Lung (tissue), 12 donors: Measurements from ENCODE around the gene PTPRN2. TPM values are rescaled to one million over a fixed set of nuclear protein-coding genes. Genes with fewer than 3 reads are reported as not detected.

Source experiments
- ATAC-seq: fragments of 200-7000 bp; cut with Tn5 transposase; one replicate; pipeline ENCODE4 v1.9.1; 2020; ENCODE audit warnings: moderate number of reproducible peaks; ENCODE audit not compliant: insufficient read depth, low FRiP score
- DNase-seq, 3 donors: peaks; one replicate each; pipeline ENCODE4 v3.0.0-alpha.2; 2013 to 2017
- H3K27ac ChIP-seq, 2 donors: one replicate each; pipeline ENCODE4 v1.5.1; 2013; ENCODE audit warnings: mild to moderate bottlenecking in 2 of 2, moderate library complexity in 2 of 2, control low read depth in 1 of 2, inconsistent platforms in 1 of 2, low read depth in 1 of 2, low read length in 1 of 2
- H3K27me3 ChIP-seq, 3 donors: one replicate each; pipeline ENCODE4 v1.5.1; 2013; ENCODE audit warnings: low read length in 2 of 3; ENCODE audit not compliant: control insufficient read depth in 3 of 3, insufficient read depth in 3 of 3
- H3K36me3 ChIP-seq, 4 donors: one replicate each; pipeline ENCODE4 v1.5.1; 2013; ENCODE audit warnings: low read length in 4 of 4, mild to moderate bottlenecking in 1 of 4, moderate library complexity in 1 of 4; ENCODE audit not compliant: control insufficient read depth in 4 of 4, insufficient read depth in 4 of 4
- H3K4me1 ChIP-seq, 5 donors: one replicate each; pipeline ENCODE4 v1.5.1; 2013; ENCODE audit warnings: low read length in 5 of 5, mild to moderate bottlenecking in 2 of 5, moderate library complexity in 1 of 5; ENCODE audit not compliant: control insufficient read depth in 5 of 5, insufficient read depth in 5 of 5
- H3K4me3 ChIP-seq: one replicate; pipeline ENCODE4 v1.5.1; 2013; ENCODE audit warnings: mild to moderate bottlenecking, control low read depth, moderate library complexity
- H3K9ac ChIP-seq, 2 donors: one replicate each; pipeline ENCODE4 v1.5.1; 2013; ENCODE audit warnings: low read length in 2 of 2, control low read depth in 1 of 2; ENCODE audit not compliant: insufficient read depth in 1 of 2
- H3K9me3 ChIP-seq, 4 donors: one replicate each; pipeline ENCODE4 v1.5.1; 2013; ENCODE audit warnings: low read length in 3 of 4, mild to moderate bottlenecking in 1 of 4, moderate library complexity in 1 of 4; ENCODE audit not compliant: control insufficient read depth in 4 of 4, insufficient read depth in 3 of 4
- CTCF ChIP-seq: IDR thresholded peaks from 2 replicates; pipeline ENCODE4 v1.5.1; 2012; ENCODE audit warnings: mild to moderate bottlenecking; ENCODE audit errors: control extremely low read depth, extremely low read depth
- WGBS, 2 donors: extraction: QIAGEN DNeasy Blood & Tissue Kit; methylation state at CpG; one replicate each; pipeline ENCODE4 v1.1.7; 2013; 5-methylcytosine and 5-hydroxymethylcytosine counted together
- polyA plus RNA-seq, 2 donors: library from polyadenylated mRNA; stranded (reverse); fragments of 200-250 nt; gene quantifications; one replicate each; pipeline ENCODE4 v1.2.1, GENCODE V29; 2013
- total RNA-seq, 2 donors: library from RNA; depleted of rRNA in 1 of 2; stranded (reverse); fragments of >200 nt in 1 of 2; gene quantifications; one replicate each; pipeline ENCODE4 v1.2.1, GENCODE V29; 2014 to 2021
- donor health status: control.
- donor health status: control.
- donor health status: Bipolar disorder and iron deficiency.
- donor health status: healthy.
- donor health status: DM: yes; HTN: yes; CAD: no.

PTPRN2 gene
- total and polyA plus RNA-seq, 4 donors = 2.1 to 7.4 (median 4.4) TPM

DNA sequence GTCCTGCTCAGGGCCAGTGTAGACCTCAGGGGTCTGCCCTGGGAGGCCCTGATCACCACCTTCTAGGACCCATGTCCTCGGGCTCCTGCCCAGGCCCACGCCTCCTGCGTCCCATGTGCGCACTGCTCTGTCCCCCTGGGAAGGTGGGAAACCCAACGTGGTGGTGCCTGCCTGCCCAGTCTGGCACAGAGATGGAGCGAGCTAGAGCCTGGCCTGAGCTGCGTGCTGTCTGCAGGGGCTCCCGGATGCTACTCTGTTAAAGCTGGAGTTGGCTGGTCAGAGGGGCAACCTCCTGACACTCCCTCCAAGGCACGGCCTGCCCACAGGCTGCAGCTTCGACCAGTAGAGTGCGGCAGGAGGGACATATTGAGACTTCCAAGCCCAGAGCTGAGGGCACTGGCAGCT is 1079.1 kb downstream of the PTPRN2 start:
- TF ChIP-seq CTCF = no peak
- DNase-seq (no peak), ATAC-seq (no peak)

GRCh38 chr7:157507987-157508386 is 1079.6 kb downstream of the PTPRN2 start:
- no peak for ATAC-seq

More for the DNA sequence above, 1079.1 kb downstream of the PTPRN2 start:
- H3K27me3 ChIP-seq = peaks cover 0 to 3% (median 0%) of the 10 kb centered on the region in 3 donors
- H3K27ac ChIP-seq = no peak overlapping the region
- peaks cover 0 to 9% (median 0%) of the 10 kb centered on the region in 4 donors for H3K9me3 ChIP-seq
- H3K4me3 ChIP-seq = no peak overlapping the region
- no peak overlapping the region for H3K9ac ChIP-seq
- 86 to 92% methylated on average over 11 of the region's 11 CpGs for WGBS, 2 donors
- no peaks in the 10 kb centered on the region for H3K36me3 ChIP-seq
- H3K4me1 ChIP-seq = no peaks in the 10 kb centered on the region

DNA sequence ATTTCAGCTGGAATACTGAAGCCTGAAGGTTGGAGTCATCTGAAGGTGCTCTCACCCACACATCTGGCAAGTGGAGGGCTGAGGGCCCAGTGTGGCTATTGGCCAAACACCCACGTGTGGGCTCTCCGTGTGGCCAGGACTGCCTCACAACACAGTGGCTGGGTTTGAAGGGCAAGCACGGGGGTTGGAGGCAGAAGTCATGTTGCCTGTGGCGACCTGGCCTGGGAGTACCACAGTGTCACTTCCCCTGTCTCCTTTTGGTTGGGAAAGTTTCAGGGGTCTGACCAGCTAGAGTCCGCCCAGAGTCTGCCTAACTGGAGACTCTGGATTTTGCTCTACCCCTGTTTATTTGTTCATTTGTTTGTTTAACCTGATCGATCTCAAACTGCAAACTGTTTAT is 1081.4 kb downstream of the PTPRN2 start:
- no peak overlapping the region for H3K9ac ChIP-seq
- no peak for DNase-seq
- H3K4me1 ChIP-seq = peaks cover 0 to 3% (median 0%) of the 10 kb centered on the region in 5 donors
- no peak for TF ChIP-seq CTCF
- no peak overlapping the region for H3K27ac ChIP-seq
- ATAC-seq = no peak
- WGBS, 2 donors = 89 to 95% methylated on average over 6 of the region's 6 CpGs
- H3K27me3 ChIP-seq = peaks cover 0 to 3% (median 0%) of the 10 kb centered on the region in 3 donors
- H3K36me3 ChIP-seq = no peaks in the 10 kb centered on the region
- no peak overlapping the region for H3K4me3 ChIP-seq
- H3K9me3 ChIP-seq = peaks cover 0 to 9% (median 0%) of the 10 kb centered on the region in 4 donors

More at GRCh38 chr7:157507987-157508386, 1079.6 kb downstream of the PTPRN2 start:
- H3K27ac ChIP-seq = no peak overlapping the region
- no peak overlapping the region for H3K4me3 ChIP-seq
- H3K4me1 ChIP-seq = no peaks in the 10 kb centered on the region
- H3K9ac ChIP-seq = no peak overlapping the region
- TF ChIP-seq CTCF = no peak
- peaks cover 0 to 3% (median 0%) of the 10 kb centered on the region in 3 donors for H3K27me3 ChIP-seq
- no peaks in the 10 kb centered on the region for H3K36me3 ChIP-seq
- H3K9me3 ChIP-seq = peaks cover 0 to 5% (median 0%) of the 10 kb centered on the region in 4 donors
- DNase-seq = no peak
- 35 to 52% methylated on average over 5 of the region's 5 CpGs for WGBS, 2 donors

DNA sequence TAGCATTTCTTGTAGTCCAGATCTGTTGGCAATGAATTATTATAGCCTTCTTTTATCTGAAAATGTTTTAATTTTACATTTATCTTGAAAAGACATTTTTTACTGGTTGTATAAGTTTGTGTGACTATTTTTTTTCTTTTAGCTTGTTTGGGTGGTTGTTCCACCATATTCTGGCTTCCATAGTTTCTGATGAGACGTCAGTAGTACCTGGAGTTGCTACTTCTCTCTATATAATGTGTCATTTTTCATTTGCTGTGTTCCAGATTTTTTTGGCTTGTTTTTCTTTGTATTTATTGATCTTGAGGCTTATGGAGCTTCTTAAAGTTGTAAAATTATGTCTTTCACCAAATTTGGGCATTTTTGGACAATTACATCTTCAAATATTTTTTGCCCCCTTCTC is 1082.0 kb downstream of the PTPRN2 start:
- 89 to 93% methylated on average over 1 of the region's 1 CpG for WGBS, 2 donors

More for the DNA sequence above, 1082.0 kb downstream of the PTPRN2 start:
- Histone ChIP-seq H3K36me3 (no peaks in the 10 kb centered on the region), H3K27me3 (peaks cover 0 to 3% (median 0%) of the 10 kb centered on the region in 3 donors), H3K4me1 (peaks cover 0 to 3% (median 0%) of the 10 kb centered on the region in 5 donors), H3K9ac (no peak overlapping the region), H3K27ac (no peak overlapping the region), H3K9me3 (peaks cover 0 to 9% (median 0%) of the 10 kb centered on the region in 4 donors), H3K4me3 (no peak overlapping the region)
- no peak for DNase-seq
- no peak for TF ChIP-seq CTCF
- ATAC-seq = no peak
